Thoracic aorta (tissue), 2 donors: ENCODE measurements around the gene SSBP3. TPM values are rescaled to one million over a fixed set of nuclear protein-coding genes. Genes with fewer than 3 reads are reported as not detected.

Experiments
- ATAC-seq: fragments of 150-250 bp; one replicate; pipeline ENCODE4 v1.8.0; 2017; ENCODE audit warnings: low read depth; ENCODE audit not compliant: insufficient number of reproducible peaks, low FRiP score
- DNase-seq: peaks from one replicate; pipeline ENCODE4 v3.0.0-alpha.2; 2020; ENCODE audit warnings: low spot score
- H3K27ac ChIP-seq, 2 donors: fragments of 200-600 bp; sonication (generic); 1 replicate in 1 of 2; 2 replicates in 1 of 2; pipeline ENCODE4 v1.5.1; 2016; ENCODE audit warnings: mild to moderate bottlenecking in 2 of 2, moderate library complexity in 2 of 2
- H3K27me3 ChIP-seq: fragments of 200-600 bp; sonication (generic); replicated peaks from 2 replicates; pipeline ENCODE4 v1.6.0; 2016; ENCODE audit warnings: mild to moderate bottlenecking; ENCODE audit not compliant: insufficient read depth
- H3K36me3 ChIP-seq: fragments of 200-600 bp; sonication (generic); one replicate; pipeline ENCODE4 v1.5.1; 2016
- H3K4me1 ChIP-seq, 2 donors: fragments of 200-600 bp; sonication (generic); 1 replicate in 1 of 2; 2 replicates in 1 of 2; pipeline versions ENCODE4 v1.5.1 to v1.6.0; 2016; ENCODE audit warnings: low read depth in 2 of 2, mild to moderate bottlenecking in 1 of 2; ENCODE audit not compliant: control insufficient read depth in 1 of 2
- H3K4me3 ChIP-seq: fragments of 200-600 bp; sonication (generic); 2 replicates; pipeline ENCODE4 v1.5.1; 2016; ENCODE audit warnings: mild to moderate bottlenecking
- H3K9me3 ChIP-seq: fragments of 200-600 bp; sonication (generic); 2 replicates; pipeline ENCODE4 v1.5.1; 2016
- total RNA-seq, 2 donors: library from RNA; depleted of rRNA; stranded (reverse); fragments of >200 nt; gene quantifications; one replicate each; pipeline versions ENCODE4 v1.1.0 to v1.2.3, GENCODE V29; 2016
- TF ChIP-seq, protein P1 (sequence below): fragments of 200-600 bp; sonication (generic); IDR thresholded peaks from one replicate; pipeline ENCODE4 v1.5.1; 2019; ENCODE audit warnings: antibody characterized with exemption

SSBP3 gene
- total RNA-seq, 2 donors from 2014 or later, result 33.4 to 87.1 TPM

DNA sequence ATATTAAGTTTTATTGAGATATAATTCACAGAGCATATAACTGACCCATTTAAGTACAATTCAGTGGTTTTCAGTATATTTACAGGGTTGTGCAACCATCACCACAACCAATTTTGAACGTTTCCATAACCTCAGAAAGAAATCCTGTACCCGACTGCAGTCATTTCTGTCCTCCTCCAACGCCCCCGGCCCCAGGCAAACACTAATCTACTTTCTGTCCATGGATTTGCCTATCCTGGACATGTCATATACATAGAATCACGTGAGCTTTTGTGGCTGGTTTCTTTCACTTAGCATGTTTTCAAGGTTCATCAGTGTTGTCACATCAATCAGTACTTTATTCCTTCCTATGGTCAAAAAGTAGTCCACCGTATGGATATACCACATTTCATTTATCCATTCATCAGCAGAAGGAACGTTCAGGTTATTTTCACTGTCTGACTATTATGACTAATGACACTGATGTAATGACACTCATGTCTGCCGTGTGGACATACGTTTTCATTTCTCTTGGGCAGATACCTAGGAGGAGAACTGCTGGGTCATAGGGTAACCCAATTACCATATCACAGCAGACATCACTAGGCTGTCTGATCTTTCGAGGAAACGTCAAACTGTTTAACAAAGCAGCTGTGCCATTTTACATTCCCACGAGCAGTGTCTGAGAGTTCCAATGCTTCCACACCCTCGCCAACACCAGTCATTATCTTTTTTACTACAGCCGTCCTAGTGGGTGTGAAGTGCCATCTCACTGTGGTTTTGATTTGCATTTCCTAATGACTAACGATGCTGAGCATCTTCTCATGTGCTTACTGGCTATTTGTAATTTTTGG lies 175.5 kb downstream of the SSBP3 start:
- Histone ChIP-seq H3K4me1 (peaks cover 13 to 29% of the 10 kb centered on the region in 2 donors), H3K9me3 (no peaks in the 10 kb centered on the region), H3K36me3 (no peaks in the 10 kb centered on the region), H3K27ac (no peak overlapping the region), H3K4me3 (no peak overlapping the region), H3K27me3 (no peaks in the 10 kb centered on the region)
- TF ChIP-seq, protein P1, sequence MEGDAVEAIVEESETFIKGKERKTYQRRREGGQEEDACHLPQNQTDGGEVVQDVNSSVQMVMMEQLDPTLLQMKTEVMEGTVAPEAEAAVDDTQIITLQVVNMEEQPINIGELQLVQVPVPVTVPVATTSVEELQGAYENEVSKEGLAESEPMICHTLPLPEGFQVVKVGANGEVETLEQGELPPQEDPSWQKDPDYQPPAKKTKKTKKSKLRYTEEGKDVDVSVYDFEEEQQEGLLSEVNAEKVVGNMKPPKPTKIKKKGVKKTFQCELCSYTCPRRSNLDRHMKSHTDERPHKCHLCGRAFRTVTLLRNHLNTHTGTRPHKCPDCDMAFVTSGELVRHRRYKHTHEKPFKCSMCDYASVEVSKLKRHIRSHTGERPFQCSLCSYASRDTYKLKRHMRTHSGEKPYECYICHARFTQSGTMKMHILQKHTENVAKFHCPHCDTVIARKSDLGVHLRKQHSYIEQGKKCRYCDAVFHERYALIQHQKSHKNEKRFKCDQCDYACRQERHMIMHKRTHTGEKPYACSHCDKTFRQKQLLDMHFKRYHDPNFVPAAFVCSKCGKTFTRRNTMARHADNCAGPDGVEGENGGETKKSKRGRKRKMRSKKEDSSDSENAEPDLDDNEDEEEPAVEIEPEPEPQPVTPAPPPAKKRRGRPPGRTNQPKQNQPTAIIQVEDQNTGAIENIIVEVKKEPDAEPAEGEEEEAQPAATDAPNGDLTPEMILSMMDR, result no peak
- ATAC-seq, result no peak
- no peak for DNase-seq

DNA sequence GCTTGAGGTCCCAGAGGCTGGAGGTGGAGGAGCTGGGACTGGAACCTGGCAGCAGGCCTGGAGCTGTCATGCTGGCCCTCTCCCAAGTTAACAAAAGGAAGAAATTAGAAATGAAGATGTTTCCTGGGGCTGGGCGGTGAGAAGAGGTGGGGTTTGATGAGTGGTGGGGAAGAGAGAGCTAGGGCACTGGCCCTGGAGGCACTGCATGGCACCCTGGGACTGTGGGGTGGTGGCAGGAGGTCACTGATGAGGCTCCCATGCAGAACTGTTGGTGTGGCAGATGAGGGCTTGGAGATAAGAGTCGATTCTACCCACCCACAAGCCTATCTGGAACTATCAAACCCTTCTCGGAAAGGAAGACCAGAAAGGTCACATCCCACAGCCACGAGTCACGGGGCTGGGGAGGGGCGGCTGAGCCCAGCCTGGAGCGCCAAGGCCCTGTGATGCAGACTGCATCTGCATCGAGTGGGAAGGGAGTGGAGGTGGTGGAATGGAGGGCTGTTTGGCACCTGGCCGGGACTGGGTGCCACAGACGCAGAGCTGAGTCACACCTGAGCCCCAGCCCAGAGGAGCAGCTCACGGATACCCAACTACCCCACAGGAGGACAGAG lies 176.8 kb downstream of the SSBP3 start:
- H3K27ac ChIP-seq, result peak overlapping the region in 1 of 2 donors; percentile 49
- H3K9me3 ChIP-seq, result no peaks in the 10 kb centered on the region
- ATAC-seq (no peak), DNase-seq (no peak)
- TF ChIP-seq, protein P1, result no peak
- H3K36me3 ChIP-seq, result no peaks in the 10 kb centered on the region
- no peak overlapping the region for H3K4me3 ChIP-seq
- no peaks in the 10 kb centered on the region for H3K27me3 ChIP-seq
- peaks cover 13 to 29% of the 10 kb centered on the region in 2 donors for H3K4me1 ChIP-seq

DNA sequence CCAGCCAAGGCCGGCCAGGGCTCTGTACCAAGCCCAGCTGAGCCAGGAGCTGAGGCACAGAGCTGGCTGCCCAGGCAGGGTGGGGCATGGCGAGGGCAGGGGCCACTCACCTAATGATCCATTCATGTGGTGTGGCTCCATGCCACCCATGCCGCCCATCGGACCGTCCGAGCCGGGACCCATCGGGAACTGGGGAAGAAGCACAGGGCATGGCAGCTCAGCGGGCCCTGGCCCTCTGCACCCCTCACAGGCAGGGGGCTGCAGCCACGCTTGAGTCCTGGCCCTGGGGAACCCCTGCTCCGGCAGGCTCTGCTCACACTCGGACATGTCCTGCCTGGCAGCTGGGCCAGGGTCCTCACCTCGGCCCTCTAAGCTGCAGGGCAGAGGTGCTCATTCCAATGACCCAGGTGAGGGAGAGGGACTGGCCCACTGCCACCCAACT lies 177.5 kb downstream of the SSBP3 start:
- H3K4me1 ChIP-seq, result peaks cover 13 to 29% of the 10 kb centered on the region in 2 donors
- no peaks in the 10 kb centered on the region for H3K36me3 ChIP-seq
- H3K4me3 ChIP-seq, result no peak overlapping the region
- TF ChIP-seq, protein P1, result no peak
- ATAC-seq (no peak), DNase-seq (no peak)
- H3K27me3 ChIP-seq, result no peaks in the 10 kb centered on the region
- H3K27ac ChIP-seq, result peak overlapping the region; percentile 49 to 69
- H3K9me3 ChIP-seq, result no peaks in the 10 kb centered on the region

DNA sequence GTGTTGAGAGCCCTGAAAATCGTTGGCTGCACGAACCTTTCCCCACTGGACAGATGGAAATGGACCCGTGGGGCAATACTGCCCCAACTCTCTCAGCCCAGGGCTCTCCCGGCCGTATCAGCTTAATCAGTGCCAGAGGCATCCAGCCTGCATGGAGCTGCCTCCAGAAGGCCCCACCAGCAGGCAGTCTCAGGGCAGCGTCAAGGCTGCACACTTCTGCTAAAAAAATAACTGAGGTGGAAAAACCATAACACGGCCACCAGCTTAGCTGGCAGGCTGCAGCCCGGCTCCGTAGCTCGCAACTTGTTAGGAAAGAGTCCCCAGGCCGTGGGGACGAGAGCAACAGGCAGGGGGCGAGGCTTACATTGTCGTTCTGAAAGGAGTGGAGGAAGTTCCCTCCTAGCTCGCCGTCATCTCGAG lies 178.3 kb downstream of the SSBP3 start:
- Histone ChIP-seq H3K4me3 (no peak overlapping the region), H3K4me1 (peaks cover 13 to 29% of the 10 kb centered on the region in 2 donors), H3K27ac (peak overlapping the region; percentile 49 to 69), H3K27me3 (no peaks in the 10 kb centered on the region), H3K9me3 (no peaks in the 10 kb centered on the region), H3K36me3 (no peaks in the 10 kb centered on the region)
- no peak for ATAC-seq
- no peak for DNase-seq
- TF ChIP-seq, protein P1, result peak; percentile 10

DNA sequence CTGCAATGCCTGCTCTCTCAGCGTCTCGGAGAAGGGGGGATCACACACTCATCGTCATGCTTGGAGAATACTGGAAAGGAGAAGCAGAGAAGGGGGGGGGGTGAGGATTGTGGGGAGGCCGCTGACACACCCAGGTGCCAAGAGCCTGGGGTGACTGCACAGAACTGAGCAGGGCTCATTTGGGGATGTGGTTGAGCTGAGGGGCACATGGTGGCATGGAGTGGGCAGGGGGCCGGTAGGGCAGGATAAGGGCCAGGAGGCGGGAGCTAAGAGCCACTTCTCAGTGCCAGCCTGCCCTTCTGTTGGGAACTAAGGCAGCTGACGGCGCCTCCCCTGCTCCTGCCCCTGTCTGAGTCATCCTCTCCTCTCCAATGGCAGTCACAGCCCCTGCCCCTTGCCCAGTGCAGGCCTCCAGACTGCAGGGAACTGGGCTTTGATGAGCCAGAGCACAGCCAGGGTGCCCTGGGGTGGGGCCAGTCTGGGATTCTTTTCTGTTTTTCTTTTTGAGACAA lies 179.0 kb downstream of the SSBP3 start:
- ATAC-seq, result no peak
- TF ChIP-seq, protein P1, result no peak

More for the DNA sequence above, 179.0 kb downstream of the SSBP3 start:
- Histone ChIP-seq H3K36me3 (no peaks in the 10 kb centered on the region), H3K4me3 (no peak overlapping the region), H3K9me3 (no peaks in the 10 kb centered on the region), H3K4me1 (peaks cover 13 to 29% of the 10 kb centered on the region in 2 donors), H3K27me3 (no peaks in the 10 kb centered on the region), H3K27ac (peak overlapping the region; percentile 49 to 69)
- no peak for DNase-seq
